GM23338 (cell line): ENCODE measurements around the gene KANK4. TPM values are rescaled to one million over a fixed set of nuclear protein-coding genes. Genes with fewer than 3 reads are reported as not detected.
A peak's percentile ranks its signal among the peaks of the same experiment; 100 is the strongest.

Experiments
- ATAC-seq: fragments of 200-7000 bp; cut with Tn5 transposase; 3 replicates; pipeline ENCODE4 v1.9.1; 2020
- DNase-seq: peaks from one replicate; pipeline ENCODE4 v3.0.0-alpha.2; 2015; ENCODE audit warnings: low spot score
- H2AFZ ChIP-seq: fragments of 200-600 bp; sonication (generic); 2 replicates; pipeline ENCODE4 v1.8.0; 2016; ENCODE audit warnings: antibody characterized with exemption, mild to moderate bottlenecking, moderate library complexity
- H3F3A ChIP-seq: fragments of 200-600 bp; sonication (generic); replicated peaks from 2 replicates; pipeline ENCODE4 v1.8.0; 2017; ENCODE audit warnings: antibody characterized with exemption, mixed run types, low read depth
- H3K27ac ChIP-seq: fragments of 200-600 bp; sonication (generic); 2 replicates; pipeline ENCODE4 v1.6.1; 2016; ENCODE audit warnings: low read depth
- H3K27me3 ChIP-seq: fragments of 200-600 bp; sonication (generic); 2 replicates; pipeline ENCODE4 v1.8.0; 2016; ENCODE audit warnings: mild to moderate bottlenecking, mixed run types, moderate library complexity; ENCODE audit not compliant: insufficient read depth
- H3K36me3 ChIP-seq: fragments of 200-600 bp; sonication (generic); 2 replicates; pipeline ENCODE4 v1.8.0; 2016; ENCODE audit warnings: mild to moderate bottlenecking; ENCODE audit not compliant: insufficient read depth
- H3K4me1 ChIP-seq: fragments of 200-600 bp; sonication (generic); 2 replicates; pipeline ENCODE4 v1.8.0; 2016; ENCODE audit warnings: mild to moderate bottlenecking, moderate library complexity; ENCODE audit not compliant: insufficient read depth
- H3K4me2 ChIP-seq: fragments of 200-600 bp; sonication (generic); 2 replicates; pipeline ENCODE4 v1.7.1; 2017; ENCODE audit warnings: mixed run types
- H3K4me3 ChIP-seq: fragments of 200-600 bp; sonication (generic); 2 replicates; pipeline ENCODE4 v1.6.1; 2016; ENCODE audit warnings: mixed run types
- H3K79me2 ChIP-seq: fragments of 200-600 bp; sonication (generic); replicated peaks from 2 replicates; pipeline ENCODE4 v1.8.0; 2017; ENCODE audit warnings: mild to moderate bottlenecking; ENCODE audit not compliant: insufficient read depth
- H3K9me2 ChIP-seq: fragments of 200-600 bp; sonication (generic); 2 replicates; pipeline ENCODE4 v1.8.0; 2017; ENCODE audit not compliant: insufficient read depth
- H4K20me1 ChIP-seq: fragments of 200-600 bp; sonication (generic); replicated peaks from 2 replicates; pipeline ENCODE4 v1.8.0; 2017; ENCODE audit warnings: mild to moderate bottlenecking; ENCODE audit not compliant: insufficient read depth
- H3K27ac Mint-ChIP-seq: 2 replicates; pipeline ENCODE4 v1.8.0; 2020; ENCODE audit warnings: inconsistent platforms, mild to moderate bottlenecking, moderate library complexity, mixed read lengths
- H3K27me3 Mint-ChIP-seq: 3 replicates; pipeline ENCODE4 v1.8.0; 2022; ENCODE audit warnings: low read depth, mild to moderate bottlenecking, moderate library complexity, mixed read lengths, inconsistent platforms; ENCODE audit not compliant: insufficient read depth, poor library complexity
- H3K36me3 Mint-ChIP-seq: 3 replicates; pipeline ENCODE4 v1.8.0; 2021; ENCODE audit warnings: low read depth, mild to moderate bottlenecking, inconsistent platforms, moderate library complexity, mixed read lengths
- H3K4me1 Mint-ChIP-seq: 3 replicates; pipeline ENCODE4 v1.8.0; 2020; ENCODE audit warnings: mild to moderate bottlenecking, inconsistent platforms, mixed read lengths
- H3K4me3 Mint-ChIP-seq: 3 replicates; pipeline ENCODE4 v1.8.0; 2021; ENCODE audit warnings: moderate library complexity, mild to moderate bottlenecking, inconsistent platforms, mixed read lengths
- H3K9me3 Mint-ChIP-seq: 3 replicates; pipeline ENCODE4 v1.8.0; 2020; ENCODE audit warnings: moderate library complexity, mild to moderate bottlenecking, inconsistent platforms, mixed read lengths
- CREB1 ChIP-seq: fragments of 250-450 bp; sonication (Bioruptor Pico); IDR thresholded peaks from 2 replicates; pipeline ENCODE4 v1.5.0; 2020; ENCODE audit warnings: low read depth, mild to moderate bottlenecking, moderate library complexity
- ETS1 ChIP-seq: IDR thresholded peaks from 2 replicates; pipeline ENCODE4 v1.6.1; 2016; ENCODE audit warnings: antibody characterized with exemption
- EZH2 ChIP-seq: fragments of 200-600 bp; sonication (generic); IDR thresholded peaks from one replicate; pipeline ENCODE4 v1.8.0; 2017; ENCODE audit warnings: antibody characterized with exemption, mild to moderate bottlenecking, low read depth; ENCODE audit not compliant: unreplicated experiment
- REST ChIP-seq: IDR thresholded peaks from one replicate; pipeline ENCODE4 v1.6.1; 2018; ENCODE audit warnings: antibody characterized with exemption; ENCODE audit not compliant: unreplicated experiment
- STAT1 ChIP-seq: IDR thresholded peaks from one replicate; pipeline ENCODE4 v1.6.1; 2016; ENCODE audit warnings: antibody characterized with exemption; ENCODE audit not compliant: unreplicated experiment
- ZNF114 ChIP-seq: fragments of 250-450 bp; sonication (Bioruptor Pico); IDR thresholded peaks from 2 replicates; pipeline ENCODE4 v1.5.0; 2020; ENCODE audit warnings: mild to moderate bottlenecking, moderate library complexity
- ZNF331 ChIP-seq: fragments of 250-450 bp; sonication (Bioruptor Pico); IDR thresholded peaks from 2 replicates; pipeline ENCODE4 v1.5.0; 2020; ENCODE audit warnings: low read depth, mild to moderate bottlenecking, moderate library complexity
- polyA plus RNA-seq: library from polyadenylated mRNA; unstranded; fragments of >200 nt; fragmentation: Nextera tagmentation; extraction: Ambion mirVana; gene quantifications from 2 replicates; pipeline ENCODE4 v1.2.1, GENCODE V29; 2016
- total RNA-seq: library from RNA; depleted of rRNA; stranded (reverse); fragments of >200 nt; shearing (Covaris generic); gene quantifications from 2 replicates; pipeline ENCODE4 v1.2.3, GENCODE V29; 2014
- TF ChIP-seq, protein P1 (sequence below), 2 experiments: fragments of 200-600 bp in 1 of 2; sonication (generic) in 1 of 2; conservative IDR thresholded peaks; 2 replicates each; pipeline versions ENCODE4 v1.5.1 to v1.6.1; 2016 to 2017; ENCODE audit warnings: antibody characterized with exemption in 2 of 2, low read depth in 2 of 2, mild to moderate bottlenecking in 2 of 2, moderate library complexity in 1 of 2

The KANK4 gene
- total and polyA plus RNA-seq, 2 experiments from 2014 or later, result 0.31 to 0.42 TPM

DNA sequence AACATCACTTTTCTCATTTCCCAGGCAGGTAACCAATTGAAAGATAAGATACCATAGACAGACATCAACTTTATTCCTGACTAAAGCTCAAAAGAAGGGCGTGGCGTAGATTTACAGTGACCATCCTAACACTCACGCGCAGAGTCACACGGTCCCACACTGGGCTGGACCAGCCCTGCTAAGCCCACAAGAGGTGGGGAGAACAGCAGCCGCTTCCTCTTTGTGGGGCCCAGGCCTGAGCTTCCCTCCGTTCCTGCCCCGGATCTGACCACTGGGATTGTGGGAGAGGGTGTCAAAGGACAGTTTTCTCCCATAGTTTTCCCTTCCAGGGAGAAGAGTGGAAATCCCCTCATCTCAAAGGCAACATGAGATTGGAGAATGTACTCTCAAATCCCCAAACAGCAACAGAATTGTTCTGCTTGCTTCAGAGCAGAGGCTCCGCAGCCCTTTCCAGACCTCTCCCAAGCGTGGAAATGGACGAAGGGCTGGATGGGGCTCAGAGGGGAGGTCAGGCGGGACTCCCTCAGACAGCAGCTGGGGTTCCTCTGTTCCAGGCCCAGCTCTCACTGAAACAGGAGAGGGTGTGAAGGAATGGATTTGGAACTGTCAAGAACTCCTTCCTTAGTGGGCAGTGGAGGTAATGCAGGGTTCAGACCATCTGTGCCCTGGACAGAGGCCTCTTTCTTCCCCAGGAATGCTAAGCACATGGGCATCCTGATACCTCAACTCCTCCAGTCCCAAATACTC, 90.9 kb downstream of the KANK4 start:
- peak overlapping the region; percentile 56; the same call in 1 of the 2 replicates for H3K27ac Mint-ChIP-seq
- H3K79me2 ChIP-seq, result no peaks in the 10 kb centered on the region
- no peaks in the 10 kb centered on the region for H3K9me2 ChIP-seq
- no peak overlapping the region for H3K4me3 ChIP-seq
- no peaks in the 10 kb centered on the region for H3K27me3 ChIP-seq
- H3K27ac ChIP-seq, result peak overlapping the region; percentile 94
- peaks cover 2% of the 10 kb centered on the region for H3K27me3 Mint-ChIP-seq
- H3K4me1 Mint-ChIP-seq, result peaks cover 43% of the 10 kb centered on the region
- H3K9me3 Mint-ChIP-seq, result no peaks in the 10 kb centered on the region
- H4K20me1 ChIP-seq, result 0 out of 2 replicates have a peak, but pooled peaks cover 6% of the 10 kb centered on the region
- DNase-seq (no peak), ATAC-seq (peak; percentile 55)
- TF ChIP-seq STAT1, result no peak
- no peak for TF ChIP-seq CREB1 (CRISPR knock-in tag)
- no peak for TF ChIP-seq REST
- TF ChIP-seq ETS1, result no peak
- TF ChIP-seq EZH2, result no peak
- TF ChIP-seq, protein P1, sequence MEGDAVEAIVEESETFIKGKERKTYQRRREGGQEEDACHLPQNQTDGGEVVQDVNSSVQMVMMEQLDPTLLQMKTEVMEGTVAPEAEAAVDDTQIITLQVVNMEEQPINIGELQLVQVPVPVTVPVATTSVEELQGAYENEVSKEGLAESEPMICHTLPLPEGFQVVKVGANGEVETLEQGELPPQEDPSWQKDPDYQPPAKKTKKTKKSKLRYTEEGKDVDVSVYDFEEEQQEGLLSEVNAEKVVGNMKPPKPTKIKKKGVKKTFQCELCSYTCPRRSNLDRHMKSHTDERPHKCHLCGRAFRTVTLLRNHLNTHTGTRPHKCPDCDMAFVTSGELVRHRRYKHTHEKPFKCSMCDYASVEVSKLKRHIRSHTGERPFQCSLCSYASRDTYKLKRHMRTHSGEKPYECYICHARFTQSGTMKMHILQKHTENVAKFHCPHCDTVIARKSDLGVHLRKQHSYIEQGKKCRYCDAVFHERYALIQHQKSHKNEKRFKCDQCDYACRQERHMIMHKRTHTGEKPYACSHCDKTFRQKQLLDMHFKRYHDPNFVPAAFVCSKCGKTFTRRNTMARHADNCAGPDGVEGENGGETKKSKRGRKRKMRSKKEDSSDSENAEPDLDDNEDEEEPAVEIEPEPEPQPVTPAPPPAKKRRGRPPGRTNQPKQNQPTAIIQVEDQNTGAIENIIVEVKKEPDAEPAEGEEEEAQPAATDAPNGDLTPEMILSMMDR (conservative IDR thresholded peaks at IDR 0.05; ENCODE audit: low read depth in 2 of 2), result no peak
- no peak for TF ChIP-seq ZNF114 (CRISPR knock-in tag)
- TF ChIP-seq ZNF331 (CRISPR knock-in tag), result no peak
- H3K36me3 Mint-ChIP-seq, result peaks cover 61% of the 10 kb centered on the region
- no peak overlapping the region; the same call in 2 of the 3 replicates for H3K4me3 Mint-ChIP-seq
- peaks cover 38% of the 10 kb centered on the region for H3F3A ChIP-seq
- no peak overlapping the region for H2AFZ ChIP-seq
- peak overlapping the region; percentile 67; the same call in 1 of the 2 replicates for H3K4me2 ChIP-seq
- H3K36me3 ChIP-seq, result peaks cover 29% of the 10 kb centered on the region
- H3K4me1 ChIP-seq, result peaks cover 49% of the 10 kb centered on the region
